Adrenal gland (tissue), 12 donors: ENCODE data around the gene PIK3C2B. TPM values are rescaled to one million over a fixed set of nuclear protein-coding genes. Genes with fewer than 3 reads are reported as not detected.

Experiments
- DNase-seq, 7 donors: peaks; one replicate each; pipeline ENCODE4 v3.0.0-alpha.2; 2019 to 2020
- H3K27ac ChIP-seq, 5 donors: fragments of 200-600 bp; sonication (generic) in 4 of 5; 1 replicate in 3 of 5; 2 replicates in 2 of 5; pipeline versions ENCODE4 v1.5.1 to v1.8.0; 2016 to 2020; ENCODE audit warnings: mild to moderate bottlenecking in 1 of 5
- H3K27me3 ChIP-seq: fragments of 200-600 bp; 2 replicates; pipeline ENCODE4 v1.8.0; 2021
- H3K36me3 ChIP-seq, 2 donors: fragments of 200-600 bp; replicated peaks in 1 of 2; 1 replicate in 1 of 2; 2 replicates in 1 of 2; pipeline versions ENCODE4 v1.5.1 to v1.8.0; 2018 to 2022
- H3K4me1 ChIP-seq, 2 donors: fragments of 200-600 bp; replicated peaks in 1 of 2; 1 replicate in 1 of 2; 2 replicates in 1 of 2; pipeline versions ENCODE4 v1.5.1 to v1.8.0; 2018 to 2021
- H3K4me3 ChIP-seq, 4 donors: fragments of 200-600 bp; sonication (generic) in 3 of 4; one replicate each; pipeline ENCODE4 v1.5.1; 2016 to 2018
- H3K9me3 ChIP-seq, 3 donors: fragments of 200-600 bp; sonication (generic) in 1 of 3; replicated peaks in 1 of 3; 1 replicate in 2 of 3; 2 replicates in 1 of 3; pipeline versions ENCODE4 v1.5.1 to v1.8.0; 2016 to 2021
- POLR2A ChIP-seq, 2 donors: fragments of 450-650 bp; IDR thresholded peaks; one replicate each; pipeline ENCODE4 v1.6.1; 2017; ENCODE audit warnings: antibody characterized with exemption in 2 of 2, mild to moderate bottlenecking in 2 of 2, moderate library complexity in 1 of 2
- WGBS, 4 donors: extraction: QIAGEN DNeasy Blood & Tissue Kit in 2 of 4; methylation state at CpG; one replicate each; pipeline versions ENCODE4 v1.1.5 to v1.1.7; 2013 to 2017; 5-methylcytosine and 5-hydroxymethylcytosine counted together
- intact Hi-C, 2 donors: fragments of 100-400 bp; cut with DNase I; formaldehyde crosslinking; loops; one replicate each; pipeline versions ENCODE4 v1.14.1 to v1.15.0; 2022 to 2023
- polyA plus RNA-seq, 3 donors: library from polyadenylated mRNA; stranded (reverse); fragments of 200-250 nt in 2 of 3; fragments of 350-450 nt in 1 of 3; fragmentation: Illumina TruSeq in 1 of 3; extraction: RNeasy Lipid Tissue Mini Kit (QIAGEN cat#74804) in 1 of 3; gene quantifications; one replicate each; pipeline ENCODE4 v1.2.3, GENCODE V29; 2013 to 2014
- total RNA-seq, 9 donors: library from RNA; depleted of rRNA in 4 of 9; stranded (reverse); fragments of >200 nt in 4 of 9; fragments of 120-200 nt in 1 of 9; fragmentation: NEBNext Ultra II Directional in 1 of 9; extraction: Animal tissue kit (Norgen Biotek cat#: 25700) in 1 of 9; gene quantifications; one replicate each; pipeline versions ENCODE4 v1.1.0 to v1.2.4, GENCODE V29; 2013 to 2023
- TF ChIP-seq, protein P1 (sequence below), 6 experiments: fragments of 450-650 bp in 4 of 6; fragments of 200-600 bp in 2 of 6; sonication (generic) in 1 of 6; IDR thresholded peaks; 1 replicate in 5 of 6; 2 replicates in 1 of 6; pipeline versions ENCODE4 v1.5.1 to v1.8.0; 2016 to 2021; ENCODE audit warnings: antibody characterized with exemption in 6 of 6, mild to moderate bottlenecking in 2 of 6, moderate library complexity in 1 of 6
- donor health status: healthy with polysubstance abuse.
- donor health status: Bipolar disorder and iron deficiency.
- donor health status: DM: yes; HTN: yes; CAD: no.
- donor health status: DM: no; HTN: no; CAD: no.
- donor health status: DM: no; HTN: no; CAD: no.
- donor health status: DM: yes; HTN: yes; CAD: no.

PIK3C2B gene
- total and polyA plus RNA-seq, 12 donors: 2.3 to 22.9 (median 15.0) TPM

DNA sequence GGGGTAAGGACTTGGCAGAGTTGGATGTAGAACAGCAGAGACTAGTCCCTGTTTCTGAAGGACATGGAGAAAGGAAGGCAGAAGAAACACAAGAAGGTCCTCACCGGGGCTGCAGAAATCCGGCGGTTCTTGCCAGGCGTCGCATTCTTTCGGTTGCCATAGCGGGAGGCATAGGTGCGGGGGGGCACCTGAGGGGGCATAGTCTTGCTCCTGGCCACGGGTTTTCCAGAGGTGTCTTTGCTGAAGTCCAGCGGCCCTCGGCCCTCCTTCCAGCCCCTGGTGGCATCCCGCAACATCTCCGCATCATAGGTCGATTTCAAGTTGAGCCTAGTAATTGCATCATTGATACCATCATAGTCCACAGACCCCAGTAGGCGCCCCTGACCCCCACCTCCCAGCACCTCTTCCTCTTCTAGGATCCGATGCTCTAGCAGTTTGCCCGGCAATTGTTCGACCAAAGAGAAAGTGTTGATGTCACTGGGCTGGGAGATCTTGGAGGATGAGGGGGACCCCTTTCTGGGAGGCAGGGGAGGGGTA is 25.8 kb downstream of the PIK3C2B start:
- Histone ChIP-seq H3K4me3 (no peak overlapping the region), H3K27me3 (no peaks in the 10 kb centered on the region), H3K27ac (no peak overlapping the region), H3K4me1 (peaks cover 7 to 32% of the 10 kb centered on the region in 2 donors), H3K9me3 (no peaks in the 10 kb centered on the region), H3K36me3 (no peaks in the 10 kb centered on the region)
- 88 to 93% (median 90%) methylated on average over 17 to 18 of the region's 18 CpGs for WGBS, 4 donors
- intact Hi-C loops: no loop called here
- TF ChIP-seq POLR2A (IDR thresholded peaks at IDR 0.05): no peak
- TF ChIP-seq, protein P1, sequence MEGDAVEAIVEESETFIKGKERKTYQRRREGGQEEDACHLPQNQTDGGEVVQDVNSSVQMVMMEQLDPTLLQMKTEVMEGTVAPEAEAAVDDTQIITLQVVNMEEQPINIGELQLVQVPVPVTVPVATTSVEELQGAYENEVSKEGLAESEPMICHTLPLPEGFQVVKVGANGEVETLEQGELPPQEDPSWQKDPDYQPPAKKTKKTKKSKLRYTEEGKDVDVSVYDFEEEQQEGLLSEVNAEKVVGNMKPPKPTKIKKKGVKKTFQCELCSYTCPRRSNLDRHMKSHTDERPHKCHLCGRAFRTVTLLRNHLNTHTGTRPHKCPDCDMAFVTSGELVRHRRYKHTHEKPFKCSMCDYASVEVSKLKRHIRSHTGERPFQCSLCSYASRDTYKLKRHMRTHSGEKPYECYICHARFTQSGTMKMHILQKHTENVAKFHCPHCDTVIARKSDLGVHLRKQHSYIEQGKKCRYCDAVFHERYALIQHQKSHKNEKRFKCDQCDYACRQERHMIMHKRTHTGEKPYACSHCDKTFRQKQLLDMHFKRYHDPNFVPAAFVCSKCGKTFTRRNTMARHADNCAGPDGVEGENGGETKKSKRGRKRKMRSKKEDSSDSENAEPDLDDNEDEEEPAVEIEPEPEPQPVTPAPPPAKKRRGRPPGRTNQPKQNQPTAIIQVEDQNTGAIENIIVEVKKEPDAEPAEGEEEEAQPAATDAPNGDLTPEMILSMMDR (IDR thresholded peaks at IDR 0.05): no peak
- no peak for DNase-seq

DNA sequence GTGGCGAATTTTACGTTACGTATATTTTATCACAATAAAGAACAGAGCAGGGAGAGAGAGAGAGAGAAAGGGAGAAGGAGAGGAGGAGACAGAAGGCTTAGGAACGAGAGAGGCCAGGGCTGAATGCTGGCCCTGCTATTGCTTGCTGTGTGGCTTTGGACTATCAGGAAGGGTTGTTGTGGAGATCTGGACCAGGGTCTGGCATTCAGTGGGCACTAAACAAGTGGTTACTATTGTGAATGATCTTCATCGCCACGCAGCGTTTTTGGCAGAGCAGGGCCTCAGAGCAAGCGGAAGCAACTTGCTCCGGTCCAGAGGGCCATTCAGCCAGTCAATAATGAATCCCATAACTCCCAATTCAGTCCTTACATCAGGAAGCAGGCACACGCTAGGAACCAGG is 26.4 kb downstream of the PIK3C2B start:
- Histone ChIP-seq H3K27me3 (no peaks in the 10 kb centered on the region), H3K4me1 (peaks cover 7 to 35% of the 10 kb centered on the region in 2 donors), H3K4me3 (no peak overlapping the region), H3K9me3 (no peaks in the 10 kb centered on the region), H3K36me3 (no peaks in the 10 kb centered on the region), H3K27ac (no peak overlapping the region)
- DNase-seq: no peak
- TF ChIP-seq, protein P1 (IDR thresholded peaks at IDR 0.05): no peak
- TF ChIP-seq POLR2A (IDR thresholded peaks at IDR 0.05): no peak
- WGBS, 4 donors: 91 to 95% (median 94%) methylated on average over 8 to 10 of the region's 10 CpGs
- intact Hi-C loops: no loop called here

DNA sequence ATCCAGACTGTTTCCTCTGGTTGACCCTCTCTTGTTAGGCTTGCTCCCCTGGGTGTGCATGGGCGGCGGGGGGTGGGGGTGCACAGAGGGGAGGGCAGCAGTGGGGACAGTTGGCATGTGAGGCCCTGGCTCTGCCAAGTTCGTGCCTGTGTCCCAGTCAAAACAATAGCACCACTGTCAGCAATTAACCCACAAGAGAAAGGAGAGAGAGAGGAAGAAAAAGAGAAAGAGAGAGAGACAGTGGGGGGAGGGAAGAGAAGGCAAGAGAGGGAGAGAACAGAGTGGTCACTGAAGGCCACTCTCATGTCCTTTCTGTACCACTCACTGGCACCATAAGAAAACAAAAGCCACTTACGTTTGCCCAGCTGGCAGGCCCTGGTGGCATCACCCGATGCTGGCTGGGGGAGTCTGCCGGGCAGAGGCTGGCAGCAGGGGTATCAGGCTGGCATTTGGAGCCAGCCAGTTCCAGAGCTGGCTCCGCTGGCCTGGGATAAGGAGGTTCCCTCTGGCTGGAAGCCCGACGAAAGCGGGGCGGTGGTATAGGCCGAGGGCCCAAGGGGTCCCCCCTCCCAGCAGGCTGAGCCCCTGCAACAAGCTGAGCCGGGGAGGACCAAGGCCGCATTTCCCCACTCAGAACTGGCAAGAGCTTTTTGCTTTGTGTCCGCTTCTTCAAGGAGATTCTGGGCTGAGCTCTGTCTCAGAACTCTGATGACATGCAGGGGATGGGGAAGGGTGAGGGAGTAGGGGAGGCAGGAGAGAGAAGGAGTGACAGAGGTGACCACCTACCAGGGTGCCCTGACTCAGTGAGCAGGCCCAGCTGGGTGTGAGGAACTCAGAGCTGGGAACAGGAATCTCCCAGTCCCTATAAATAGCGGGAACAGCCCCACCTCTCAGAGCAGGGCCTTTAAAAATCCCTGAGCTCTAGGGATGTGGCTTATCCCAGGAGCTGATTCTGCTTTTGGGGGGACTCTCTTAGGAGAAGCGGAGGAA is 27.9 kb downstream of the PIK3C2B start:
- no peak overlapping the region for H3K4me3 ChIP-seq
- DNase-seq: no peak
- H3K27ac ChIP-seq: peak overlapping the region in 4 of 5 donors; percentile 9 to 82 (median 30)
- H3K4me1 ChIP-seq: peaks cover 7 to 35% of the 10 kb centered on the region in 2 donors
- no peaks in the 10 kb centered on the region for H3K9me3 ChIP-seq
- TF ChIP-seq, protein P1 (IDR thresholded peaks at IDR 0.05): no peak
- no peak for TF ChIP-seq POLR2A (IDR thresholded peaks at IDR 0.05)
- H3K27me3 ChIP-seq: no peaks in the 10 kb centered on the region
- WGBS, 4 donors: 71 to 76% (median 73%) methylated on average over 15 to 17 of the region's 17 CpGs
- intact Hi-C loops: no loop called here
- no peaks in the 10 kb centered on the region for H3K36me3 ChIP-seq
